Astrocyte of the spinal cord (primary cell): ENCODE results near the gene IRS2.

ENCODE experiments used
- DNase-seq: peaks from one replicate; pipeline ENCODE4 v3.0.0; 2011; ENCODE audit warnings: low read depth, low spot score
- H3K4me3 ChIP-seq: 2 replicates; pipeline ENCODE4 v1.5.1; 2011; ENCODE audit warnings: low read depth, mild to moderate bottlenecking, low read length, moderate library complexity
- CTCF ChIP-seq: IDR thresholded peaks from 2 replicates; pipeline ENCODE4 v1.5.1; 2012; ENCODE audit warnings: low read depth, mild to moderate bottlenecking, low read length, inconsistent platforms
- in situ Hi-C: cut with HindIII; loops from 2 replicates; pipeline ENCODE4 v1.10.0; 2017; ENCODE audit warnings: low sequenced_read_pairs

IRS2 gene

GRCh38 chr13:109767023-109767422 lies 19.4 kb downstream of the IRS2 start:
- in situ Hi-C loops = no loop called here
- no peak overlapping the region for H3K4me3 ChIP-seq
- TF ChIP-seq CTCF = no peak
- DNase-seq = no peak

- in situ Hi-C loops = no loop called here
- DNase-seq = peak; percentile 38
- peak; percentile 35 for TF ChIP-seq CTCF
- no peak overlapping the region for H3K4me3 ChIP-seq
Measured at GRCh38 chr13:109764470-109765291, 21.7 kb downstream of the IRS2 start.

GRCh38 chr13:109764045-109764444 lies 22.3 kb downstream of the IRS2 start:
- TF ChIP-seq CTCF = no peak
- in situ Hi-C loops = no loop called here

GRCh38 chr13:109762791-109763190 lies 23.6 kb downstream of the IRS2 start:
- H3K4me3 ChIP-seq = no peak overlapping the region
- DNase-seq = no peak
- no peak for TF ChIP-seq CTCF
- in situ Hi-C loops = no loop called here

More at GRCh38 chr13:109764045-109764444, 22.3 kb downstream of the IRS2 start:
- H3K4me3 ChIP-seq = no peak overlapping the region
- DNase-seq = no peak

GRCh38 chr13:109761695-109762094 lies 24.7 kb downstream of the IRS2 start:
- in situ Hi-C loops = no loop called here
- H3K4me3 ChIP-seq = no peak overlapping the region
- no peak for DNase-seq
- TF ChIP-seq CTCF = no peak

GRCh38 chr13:109760951-109761350 lies 25.4 kb downstream of the IRS2 start:
- no peak for TF ChIP-seq CTCF
- DNase-seq = no peak
- in situ Hi-C loops = no loop called here

More at GRCh38 chr13:109760951-109761350, 25.4 kb downstream of the IRS2 start:
- no peak overlapping the region for H3K4me3 ChIP-seq
